ENCODE results near the gene PSME3IP1. TPM values are rescaled to one million over a fixed set of nuclear protein-coding genes. Genes with fewer than 3 reads are reported as not detected.

The PSME3IP1 gene
- polyA plus RNA-seq, 1 of the 3 experiments (the other 2 are of a cell fraction) = 80.9 TPM

GRCh38 chr16:57152096-57153093, 33.4 kb downstream of the PSME3IP1 start:
- Histone ChIP-seq H3F3A (replicated peaks; ENCODE audit: insufficient read depth) (peaks cover 6% of the 10 kb centered on the region), H4K20me1 (ENCODE audit: insufficient read depth) (no peaks in the 10 kb centered on the region), H3K4me3 (ENCODE audit: low read depth in 2 of 2, low read length in 1 of 2) (no peak overlapping the region), H3K79me2 (ENCODE audit: insufficient read depth) (no peaks in the 10 kb centered on the region), H3K9ac (no peak overlapping the region), H3K4me2 (no peak overlapping the region), H3K9me3 (no peaks in the 10 kb centered on the region), H3K27me3 (ENCODE audit: insufficient read depth) (no peaks in the 10 kb centered on the region), H3K27ac (ENCODE audit: low read depth in 2 of 2, low read length in 1 of 2) (no peak overlapping the region), H3K4me1 (ENCODE audit: control insufficient read depth in 1 of 2, insufficient read depth in 2 of 2, low read depth in 1 of 2, low read length in 1 of 2) (peaks cover 16 to 19% of the 10 kb centered on the region in 2 experiments; a peak in 3 of 4 replicates), H2AFZ (ENCODE audit: low read depth) (no peak overlapping the region), H3K9me2 (no peaks in the 10 kb centered on the region), H3K36me3 (replicated peaks in 1 of 2; ENCODE audit: control insufficient read depth in 1 of 2, insufficient read depth in 2 of 2, low read length in 1 of 2) (peaks cover 40 to 49% of the 10 kb centered on the region in 2 experiments)
- ChIA-PET CTCF (interaction anchor here (0.6 to 4.6 kb wide), 6 partner anchors 10 to 252 kb away, joined by 3 to 21 read pairs (median 4); no protein-coding TSS in a partner anchor), POLR2A (no interaction called here)
- no peak for TF ChIP-seq NFIC (IDR thresholded peaks at IDR 0.05; ENCODE audit: borderline replicate concordance)
- TF ChIP-seq MXI1 (IDR thresholded peaks at IDR 0.05; ENCODE audit: low read depth, low read length) = no peak
- no peak for TF ChIP-seq GABPA (IDR thresholded peaks at IDR 0.05; ENCODE audit: low read depth)
- TF ChIP-seq TEAD4 (IDR thresholded peaks at IDR 0.05; ENCODE audit: borderline replicate concordance, insufficient read depth) = no peak
- no peak for TF ChIP-seq SIN3A (IDR thresholded peaks at IDR 0.05; ENCODE audit: borderline replicate concordance, low read depth, low read length)
- TF ChIP-seq RXRA (IDR thresholded peaks at IDR 0.05; ENCODE audit: borderline replicate concordance, low read depth) = no peak
- no peak for TF ChIP-seq ZBTB33 (IDR thresholded peaks at IDR 0.05; ENCODE audit: borderline replicate concordance, low read depth)
- TF ChIP-seq CTCF (IDR thresholded peaks at IDR 0.05) = no peak
- no peak for TF ChIP-seq USF2 (IDR thresholded peaks at IDR 0.05; ENCODE audit: borderline replicate concordance, low read depth, low read length)
- no peak for TF ChIP-seq SMC3 (IDR thresholded peaks at IDR 0.05; ENCODE audit: low read depth, low read length)
- no peak for TF ChIP-seq TCF12 (IDR thresholded peaks at IDR 0.05)
- no peak for TF ChIP-seq RCOR1 (IDR thresholded peaks at IDR 0.05; ENCODE audit: low read length)
- no peak for TF ChIP-seq IRF3 (IDR thresholded peaks at IDR 0.05; ENCODE audit: low read depth, low read length)
- TF ChIP-seq ELF1 (IDR thresholded peaks at IDR 0.05) = no peak
- no peak for TF ChIP-seq FOXJ3 (CRISPR knock-in tag; IDR thresholded peaks at IDR 0.05)
- no peak for TF ChIP-seq RFX5 (IDR thresholded peaks at IDR 0.05; ENCODE audit: low read length)
- TF ChIP-seq FOXM1 (IDR thresholded peaks at IDR 0.05; ENCODE audit: low read depth) = no peak
- no peak for TF ChIP-seq PBX3 (IDR thresholded peaks at IDR 0.05)
- 100% methylated on average over 4 of the region's 4 CpGs for WGBS (ENCODE audit: low lambda C conversion rate)
- DNase-seq = no peak
